Astrocyte (in vitro differentiated cells and primary cell): ENCODE measurements around the gene UNC5C. TPM values are rescaled to one million over a fixed set of nuclear protein-coding genes. Genes with fewer than 3 reads are reported as not detected.

Experiments
- DNase-seq: peaks from one replicate; pipeline ENCODE4 v3.0.0-alpha.2; 2010; ENCODE audit warnings: low read depth
- FAIRE-seq: peaks from 2 replicates; lab custom pipeline; 2011; peaks lifted over from hg19 to GRCh38; lab: Jason Lieb, UNC
- H2AFZ ChIP-seq: 2 replicates; pipeline ENCODE4 v1.6.0; 2012; ENCODE audit warnings: low read depth, low read length, inconsistent platforms
- H3K27ac ChIP-seq: 2 replicates; pipeline ENCODE4 v1.5.1; 2011; ENCODE audit warnings: low read depth, low read length, inconsistent platforms
- H3K27me3 ChIP-seq: 2 replicates; pipeline ENCODE4 v1.6.0; 2011; ENCODE audit warnings: low read length, inconsistent platforms; ENCODE audit not compliant: insufficient read depth
- H3K36me3 ChIP-seq: 2 replicates; pipeline ENCODE4 v1.5.1; 2011; ENCODE audit warnings: low read length, inconsistent platforms; ENCODE audit not compliant: insufficient read depth
- H3K4me1 ChIP-seq: 2 replicates; pipeline ENCODE4 v1.5.1; 2011; ENCODE audit warnings: low read length, inconsistent platforms; ENCODE audit not compliant: insufficient read depth
- H3K4me2 ChIP-seq: 2 replicates; pipeline ENCODE4 v1.6.0; 2012; ENCODE audit warnings: low read length, inconsistent platforms
- H3K4me3 ChIP-seq: 2 replicates; pipeline ENCODE4 v1.5.1; 2011; ENCODE audit warnings: low read depth, mild to moderate bottlenecking, low read length, inconsistent platforms; ENCODE audit not compliant: insufficient read depth
- H3K79me2 ChIP-seq: 2 replicates; pipeline ENCODE4 v1.6.0; 2012; ENCODE audit warnings: mild to moderate bottlenecking, low read length, inconsistent platforms; ENCODE audit not compliant: insufficient read depth
- H3K9ac ChIP-seq: 2 replicates; pipeline ENCODE4 v1.6.0; 2012; ENCODE audit warnings: mild to moderate bottlenecking, low read length, inconsistent platforms
- H3K9me3 ChIP-seq: 2 replicates; pipeline ENCODE4 v1.5.1; 2012; ENCODE audit warnings: low read depth, mild to moderate bottlenecking, low read length, inconsistent platforms; ENCODE audit not compliant: insufficient read depth
- H4K20me1 ChIP-seq: 2 replicates; pipeline ENCODE4 v1.6.0; 2012; ENCODE audit warnings: low read length, inconsistent platforms; ENCODE audit not compliant: insufficient read depth
- H3K27ac Mint-ChIP-seq: one replicate; pipeline ENCODE4 v1.8.0; 2021; ENCODE audit warnings: mild to moderate bottlenecking, mixed read lengths; ENCODE audit not compliant: unreplicated experiment
- H3K27me3 Mint-ChIP-seq: one replicate; pipeline ENCODE4 v1.8.0; 2021; ENCODE audit warnings: low read depth, mixed read lengths; ENCODE audit not compliant: unreplicated experiment
- H3K36me3 Mint-ChIP-seq: one replicate; pipeline ENCODE4 v1.8.0; 2021; ENCODE audit warnings: low read depth, mixed read lengths; ENCODE audit not compliant: unreplicated experiment
- H3K4me1 Mint-ChIP-seq: one replicate; pipeline ENCODE4 v1.8.0; 2021; ENCODE audit warnings: low read depth, mixed read lengths; ENCODE audit not compliant: unreplicated experiment
- H3K4me3 Mint-ChIP-seq: one replicate; pipeline ENCODE4 v1.8.0; 2021; ENCODE audit warnings: mild to moderate bottlenecking, moderate library complexity, mixed read lengths; ENCODE audit not compliant: unreplicated experiment
- H3K9me3 Mint-ChIP-seq: one replicate; pipeline ENCODE4 v1.8.0; 2021; ENCODE audit warnings: mild to moderate bottlenecking, mixed read lengths; ENCODE audit not compliant: unreplicated experiment
- EZH2 ChIP-seq: IDR thresholded peaks from 2 replicates; pipeline ENCODE4 v1.6.1; 2012; ENCODE audit warnings: mild to moderate bottlenecking, low read length, inconsistent platforms; ENCODE audit not compliant: insufficient read depth
- total RNA-seq: library from RNA; stranded (reverse); gene quantifications from 2 replicates; pipeline ENCODE4 v1.2.1, GENCODE V29; 2021
- TF ChIP-seq, protein P1 (sequence below): IDR thresholded peaks from 2 replicates; pipeline ENCODE4 v1.5.1; 2011; ENCODE audit warnings: low read depth, mild to moderate bottlenecking, inconsistent platforms, low read length, moderate library complexity; ENCODE audit not compliant: insufficient read depth

UNC5C gene
- total RNA-seq, 1 donor from 2014 or later: 3.1 TPM

DNA sequence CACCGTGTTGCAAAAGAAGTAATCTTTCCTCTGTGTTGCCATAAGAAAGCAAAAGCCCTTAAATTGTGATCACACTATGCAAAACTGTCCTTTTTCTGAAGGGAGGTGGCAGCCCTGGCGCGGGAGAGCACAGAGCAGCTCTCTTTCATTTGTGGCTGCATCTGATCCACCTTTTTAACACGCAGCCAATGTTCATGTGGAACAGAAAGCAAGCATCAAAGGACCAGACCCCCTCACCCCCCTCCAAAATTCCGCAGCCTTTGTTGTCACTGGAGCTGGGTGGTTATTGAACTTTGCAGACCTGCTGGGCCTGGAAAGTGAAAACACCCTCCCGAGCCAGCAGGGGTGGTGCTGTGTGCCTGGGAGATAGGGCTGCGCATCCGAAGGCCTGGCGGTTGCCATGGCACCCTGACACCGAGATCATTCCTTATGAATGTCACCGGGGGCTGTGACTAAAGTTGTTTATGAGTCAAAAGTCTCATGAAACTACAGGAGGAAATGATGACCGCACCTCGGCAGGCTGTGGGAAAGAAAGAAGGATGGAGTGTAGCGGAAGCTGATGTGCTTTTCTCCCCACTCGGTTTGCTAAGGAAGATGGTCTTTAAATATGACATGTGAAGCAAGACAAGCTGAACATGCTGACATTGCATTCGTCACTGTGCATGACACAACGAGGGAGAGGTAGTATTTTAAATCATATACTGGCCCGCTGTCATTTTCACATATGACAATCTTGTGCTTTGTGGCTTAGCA, 367.4 kb downstream of the UNC5C start:
- H3K4me1 Mint-ChIP-seq: peaks cover 14% of the 10 kb centered on the region

GRCh38 chr4:95180531-95181242, 368.1 kb downstream of the UNC5C start:
- no peaks in the 10 kb centered on the region for H4K20me1 ChIP-seq
- H3K9me3 ChIP-seq: peaks cover 4% of the 10 kb centered on the region
- H3K27ac ChIP-seq: peak overlapping the region; percentile 69
- peak overlapping the region; percentile 77 for H3K4me2 ChIP-seq
- H3K27me3 ChIP-seq: no peaks in the 10 kb centered on the region
- DNase-seq: no peak
- H2AFZ ChIP-seq: peak overlapping the region; percentile 53
- Mint-ChIP-seq H3K4me1 (peaks cover 14% of the 10 kb centered on the region), H3K4me3 (no peak overlapping the region), H3K36me3 (peaks cover 10% of the 10 kb centered on the region), H3K27me3 (no peaks in the 10 kb centered on the region), H3K9me3 (peaks cover 2% of the 10 kb centered on the region), H3K27ac (peak overlapping the region; percentile 68)
- no peak for FAIRE-seq
- H3K4me3 ChIP-seq: peak overlapping the region; percentile 37
- H3K79me2 ChIP-seq: no peaks in the 10 kb centered on the region
- TF ChIP-seq, protein P1, sequence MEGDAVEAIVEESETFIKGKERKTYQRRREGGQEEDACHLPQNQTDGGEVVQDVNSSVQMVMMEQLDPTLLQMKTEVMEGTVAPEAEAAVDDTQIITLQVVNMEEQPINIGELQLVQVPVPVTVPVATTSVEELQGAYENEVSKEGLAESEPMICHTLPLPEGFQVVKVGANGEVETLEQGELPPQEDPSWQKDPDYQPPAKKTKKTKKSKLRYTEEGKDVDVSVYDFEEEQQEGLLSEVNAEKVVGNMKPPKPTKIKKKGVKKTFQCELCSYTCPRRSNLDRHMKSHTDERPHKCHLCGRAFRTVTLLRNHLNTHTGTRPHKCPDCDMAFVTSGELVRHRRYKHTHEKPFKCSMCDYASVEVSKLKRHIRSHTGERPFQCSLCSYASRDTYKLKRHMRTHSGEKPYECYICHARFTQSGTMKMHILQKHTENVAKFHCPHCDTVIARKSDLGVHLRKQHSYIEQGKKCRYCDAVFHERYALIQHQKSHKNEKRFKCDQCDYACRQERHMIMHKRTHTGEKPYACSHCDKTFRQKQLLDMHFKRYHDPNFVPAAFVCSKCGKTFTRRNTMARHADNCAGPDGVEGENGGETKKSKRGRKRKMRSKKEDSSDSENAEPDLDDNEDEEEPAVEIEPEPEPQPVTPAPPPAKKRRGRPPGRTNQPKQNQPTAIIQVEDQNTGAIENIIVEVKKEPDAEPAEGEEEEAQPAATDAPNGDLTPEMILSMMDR: no peak
- TF ChIP-seq EZH2: no peak
- H3K36me3 ChIP-seq: no peaks in the 10 kb centered on the region
- H3K9ac ChIP-seq: peak overlapping the region; percentile 58
- peaks cover 17% of the 10 kb centered on the region for H3K4me1 ChIP-seq

More for the DNA sequence above, 367.4 kb downstream of the UNC5C start:
- no peak for TF ChIP-seq EZH2
- TF ChIP-seq, protein P1: peak; percentile 30
- no peaks in the 10 kb centered on the region for H4K20me1 ChIP-seq
- H3K79me2 ChIP-seq: no peaks in the 10 kb centered on the region
- H3K9ac ChIP-seq: peak overlapping the region; percentile 58
- H3K4me1 ChIP-seq: peaks cover 17% of the 10 kb centered on the region
- peak overlapping the region; percentile 53 for H2AFZ ChIP-seq
- Mint-ChIP-seq H3K36me3 (peaks cover 10% of the 10 kb centered on the region), H3K4me3 (no peak overlapping the region), H3K9me3 (peaks cover 2% of the 10 kb centered on the region), H3K27me3 (no peaks in the 10 kb centered on the region), H3K27ac (no peak overlapping the region)
- FAIRE-seq: no peak
- peak overlapping the region; percentile 77 for H3K4me2 ChIP-seq
- peak overlapping the region; percentile 69 for H3K27ac ChIP-seq
- no peaks in the 10 kb centered on the region for H3K36me3 ChIP-seq
- peak; percentile 80 for DNase-seq
- peak overlapping the region; percentile 37 for H3K4me3 ChIP-seq
- H3K9me3 ChIP-seq: peaks cover 4% of the 10 kb centered on the region
- H3K27me3 ChIP-seq: no peaks in the 10 kb centered on the region
